ENCODE data around the gene TNFRSF13B. TPM values are rescaled to one million over a fixed set of nuclear protein-coding genes. Genes with fewer than 3 reads are reported as not detected.

TNFRSF13B gene
- total RNA-seq, 1 experiment from 2014 or later: not detected

- intact Hi-C loops (cut with micrococcal nuclease): no loop called here
- no TSS peak for BruUV-seq (replicated peaks)
Observed at GRCh38 chr17:16972346-16972745, 428 bp upstream of the TNFRSF13B start.

GRCh38 chr17:16969931-16970906 is 1.7 kb downstream of the TNFRSF13B start:
- H3K27ac ChIP-seq (ENCODE audit: low read length): no peak overlapping the region
- TF ChIP-seq EZH2 (IDR thresholded peaks at IDR 0.05; ENCODE audit: low read length, unreplicated experiment) (no peak), EZH2phosphoT487 (IDR thresholded peaks at IDR 0.05; ENCODE audit: borderline replicate concordance, low read length) (no peak), CTCF (conservative IDR thresholded peaks at IDR 0.05; ENCODE audit: low read depth, low read length) (no peak)
- no peaks in the 10 kb centered on the region for H3K27me3 ChIP-seq (ENCODE audit: low read length)
- no peaks in the 10 kb centered on the region for H3K79me2 ChIP-seq (ENCODE audit: low read length)
- H3K4me1 ChIP-seq (ENCODE audit: insufficient read depth, low read length): no peaks in the 10 kb centered on the region
- no peaks in the 10 kb centered on the region for H3F3A ChIP-seq (ENCODE audit: low read length, unreplicated experiment)
- no peaks in the 10 kb centered on the region for H3K9me2 ChIP-seq (replicated peaks; ENCODE audit: low read length)
- ChIA-PET POLR2A (ENCODE audit: unreplicated experiment) (no interaction called here), CTCF (no interaction called here)
- H3K4me2 ChIP-seq (ENCODE audit: low read length): no peak overlapping the region
- H3K9me3 ChIP-seq (ENCODE audit: low read length): no peaks in the 10 kb centered on the region
- BruUV-seq (replicated peaks): no TSS peak
- DNase-seq: no peak
- intact Hi-C loops (cut with micrococcal nuclease): no loop called here
- H3K36me3 ChIP-seq (ENCODE audit: low read depth, low read length): no peaks in the 10 kb centered on the region
- H4K20me1 ChIP-seq (ENCODE audit: low read length): no peaks in the 10 kb centered on the region
- no peak overlapping the region for H2AFZ ChIP-seq (ENCODE audit: low read length)
- no peak overlapping the region for H3K4me3 ChIP-seq (ENCODE audit: low read length)
- H3K9ac ChIP-seq (ENCODE audit: low read length): no peak overlapping the region
- no peak for ATAC-seq

More at GRCh38 chr17:16972346-16972745, 428 bp upstream of the TNFRSF13B start:
- H3K4me1 ChIP-seq (ENCODE audit: insufficient read depth, low read length): peaks cover 7% of the 10 kb centered on the region; the same call in 1 of the 2 replicates
- CTCF ChIA-PET: no interaction called here
- H3K9ac ChIP-seq (ENCODE audit: low read length): no peak overlapping the region
- DNase-seq: no peak
- H4K20me1 ChIP-seq (ENCODE audit: low read length): no peaks in the 10 kb centered on the region
- H3K9me2 ChIP-seq (replicated peaks; ENCODE audit: low read length): no peaks in the 10 kb centered on the region
- TF ChIP-seq CTCF (conservative IDR thresholded peaks at IDR 0.05; ENCODE audit: low read depth, low read length) (no peak), EZH2 (IDR thresholded peaks at IDR 0.05; ENCODE audit: low read length, unreplicated experiment) (no peak), EZH2phosphoT487 (IDR thresholded peaks at IDR 0.05; ENCODE audit: borderline replicate concordance, low read length) (no peak)
- H3K4me2 ChIP-seq (ENCODE audit: low read length): no peak overlapping the region
- H3K4me3 ChIP-seq (ENCODE audit: low read length): no peak overlapping the region
- no peak overlapping the region for H2AFZ ChIP-seq (ENCODE audit: low read length)
- no peaks in the 10 kb centered on the region for H3K9me3 ChIP-seq (ENCODE audit: low read length)
- H3K36me3 ChIP-seq (ENCODE audit: low read depth, low read length): no peaks in the 10 kb centered on the region
- no peaks in the 10 kb centered on the region for H3K27me3 ChIP-seq (ENCODE audit: low read length)
- H3F3A ChIP-seq (ENCODE audit: low read length, unreplicated experiment): no peaks in the 10 kb centered on the region
- H3K79me2 ChIP-seq (ENCODE audit: low read length): no peaks in the 10 kb centered on the region
- POLR2A ChIA-PET (ENCODE audit: unreplicated experiment): no interaction called here
- no peak for ATAC-seq
- no peak overlapping the region for H3K27ac ChIP-seq (ENCODE audit: low read length)

GRCh38 chr17:16968786-16969185 is 3.1 kb downstream of the TNFRSF13B start:
- no peak overlapping the region for H2AFZ ChIP-seq (ENCODE audit: low read length)
- intact Hi-C loops (cut with micrococcal nuclease): no loop called here
- H3F3A ChIP-seq (ENCODE audit: low read length, unreplicated experiment): no peaks in the 10 kb centered on the region
- no peak overlapping the region for H3K4me3 ChIP-seq (ENCODE audit: low read length)
- no peaks in the 10 kb centered on the region for H3K9me3 ChIP-seq (ENCODE audit: low read length)
- no peak overlapping the region for H3K4me2 ChIP-seq (ENCODE audit: low read length)
- ChIA-PET CTCF (no interaction called here), POLR2A (ENCODE audit: unreplicated experiment) (no interaction called here)
- no peak overlapping the region for H3K27ac ChIP-seq (ENCODE audit: low read length)
- H3K27me3 ChIP-seq (ENCODE audit: low read length): no peaks in the 10 kb centered on the region
- ATAC-seq: no peak
- TF ChIP-seq EZH2phosphoT487 (IDR thresholded peaks at IDR 0.05; ENCODE audit: borderline replicate concordance, low read length) (no peak), CTCF (conservative IDR thresholded peaks at IDR 0.05; ENCODE audit: low read depth, low read length) (no peak), EZH2 (IDR thresholded peaks at IDR 0.05; ENCODE audit: low read length, unreplicated experiment) (no peak)
- no peak overlapping the region for H3K9ac ChIP-seq (ENCODE audit: low read length)
- no peaks in the 10 kb centered on the region for H3K9me2 ChIP-seq (replicated peaks; ENCODE audit: low read length)
- DNase-seq: no peak
- H4K20me1 ChIP-seq (ENCODE audit: low read length): no peaks in the 10 kb centered on the region
- no TSS peak for BruUV-seq (replicated peaks)
- H3K79me2 ChIP-seq (ENCODE audit: low read length): no peaks in the 10 kb centered on the region
- H3K4me1 ChIP-seq (ENCODE audit: insufficient read depth, low read length): no peaks in the 10 kb centered on the region
- no peaks in the 10 kb centered on the region for H3K36me3 ChIP-seq (ENCODE audit: low read depth, low read length)
